ENCODE data around the gene APEX1. TPM values are rescaled to one million over a fixed set of nuclear protein-coding genes. Genes with fewer than 3 reads are reported as not detected.

APEX1 gene
- 386 TPM for polyA plus RNA-seq (2012; ENCODE audit: insufficient read depth, insufficient read length)

GRCh38 chr14:20454516-20455354 is at the start of gene APEX1, which contains the start of gene OSGEP:
APEX1 (plus strand) TSS chr14:20455226; CDS start chr14:20455646, 420 bp downstream.
OSGEP (minus strand) TSS chr14:20454812; CDS start chr14:20454683, 129 bp downstream.
- peak; percentile 99 for DNase-seq (ENCODE audit: low read depth, low spot score)
- H3K4me3 ChIP-seq (ENCODE audit: low read length) = peak within 1 kb of the TSS; percentile 97

GRCh38 chr14:20409226-20409625 is 45.8 kb upstream of the APEX1 start:
- no peak for DNase-seq (ENCODE audit: low read depth, low spot score)
- no peak overlapping the region for H3K4me3 ChIP-seq (ENCODE audit: low read length)

- DNase-seq (ENCODE audit: low read depth, low spot score) = no peak
- H3K4me3 ChIP-seq (ENCODE audit: low read length) = peak overlapping the region; percentile 85
Observed at GRCh38 chr14:20412411-20412810, 42.6 kb upstream of the APEX1 start.

GRCh38 chr14:20412876-20413743 is 41.9 kb upstream of the APEX1 start, which contains the start of gene TEP1:
TEP1 (minus strand) TSS chr14:20413501; CDS start chr14:20408439, 5,062 bp downstream.
- H3K4me3 ChIP-seq (ENCODE audit: low read length) = peak within 1 kb of the TSS; percentile 85
- peak; percentile 52 for DNase-seq (ENCODE audit: low read depth, low spot score)

- no peak for DNase-seq (ENCODE audit: low read depth, low spot score)
- peak overlapping the region; percentile 85 for H3K4me3 ChIP-seq (ENCODE audit: low read length)
Observed at GRCh38 chr14:20413744-20414082, 41.3 kb upstream of the APEX1 start.

GRCh38 chr14:20415782-20416206 is 39.2 kb upstream of the APEX1 start:
- H3K4me3 ChIP-seq (ENCODE audit: low read length) = no peak overlapping the region
- peak; percentile 77 for DNase-seq (ENCODE audit: low read depth, low spot score)

- DNase-seq (ENCODE audit: low read depth, low spot score) = no peak
- H3K4me3 ChIP-seq (ENCODE audit: low read length) = no peak overlapping the region
Observed at GRCh38 chr14:20416223-20416622, 38.8 kb upstream of the APEX1 start.

- DNase-seq (ENCODE audit: low read depth, low spot score) = no peak
- no peak overlapping the region for H3K4me3 ChIP-seq (ENCODE audit: low read length)
Observed at GRCh38 chr14:20417250-20418186, 37.5 kb upstream of the APEX1 start.

GRCh38 chr14:20418501-20418909 is 36.5 kb upstream of the APEX1 start:
- no peak overlapping the region for H3K4me3 ChIP-seq (ENCODE audit: low read length)
- no peak for DNase-seq (ENCODE audit: low read depth, low spot score)

- DNase-seq (ENCODE audit: low read depth, low spot score) = no peak
- no peak overlapping the region for H3K4me3 ChIP-seq (ENCODE audit: low read length)
Observed at GRCh38 chr14:20419419-20419818, 35.6 kb upstream of the APEX1 start.

- no peak overlapping the region for H3K4me3 ChIP-seq (ENCODE audit: low read length)
- DNase-seq (ENCODE audit: low read depth, low spot score) = no peak
Observed at GRCh38 chr14:20421267-20421666, 33.8 kb upstream of the APEX1 start.

GRCh38 chr14:20422886-20423285 is 32.1 kb upstream of the APEX1 start:
- H3K4me3 ChIP-seq (ENCODE audit: low read length) = no peak overlapping the region

GRCh38 chr14:20424851-20425250 is 30.2 kb upstream of the APEX1 start:
- DNase-seq (ENCODE audit: low read depth, low spot score) = no peak
- no peak overlapping the region for H3K4me3 ChIP-seq (ENCODE audit: low read length)

More at GRCh38 chr14:20422886-20423285, 32.1 kb upstream of the APEX1 start:
- no peak for DNase-seq (ENCODE audit: low read depth, low spot score)

- H3K4me3 ChIP-seq (ENCODE audit: low read length) = peak overlapping the region; percentile 39
- DNase-seq (ENCODE audit: low read depth, low spot score) = peak; percentile 90
Observed at GRCh38 chr14:20427231-20428009, 27.6 kb upstream of the APEX1 start.

- no peak for DNase-seq (ENCODE audit: low read depth, low spot score)
- peak overlapping the region; percentile 39 for H3K4me3 ChIP-seq (ENCODE audit: low read length)
Observed at GRCh38 chr14:20428010-20428365, 27.0 kb upstream of the APEX1 start.

- no peak overlapping the region for H3K4me3 ChIP-seq (ENCODE audit: low read length)
- DNase-seq (ENCODE audit: low read depth, low spot score) = no peak
Observed at GRCh38 chr14:20428802-20429201, 26.2 kb upstream of the APEX1 start.

- no peak for DNase-seq (ENCODE audit: low read depth, low spot score)
- H3K4me3 ChIP-seq (ENCODE audit: low read length) = no peak overlapping the region; the same call in 1 of the 2 replicates
Observed at GRCh38 chr14:20429801-20430669, 25.0 kb upstream of the APEX1 start.

Measured in Jurkat, Clone E6-1 (cell line).